Neural crest cell (in vitro differentiated cells): Measurements from ENCODE around the gene BRD1. TPM values are rescaled to one million over a fixed set of nuclear protein-coding genes. Genes with fewer than 3 reads are reported as not detected.

Source experiments
- DNase-seq: peaks from one replicate; pipeline ENCODE4 v3.0.0; 2021; ENCODE audit warnings: low read depth, mixed read lengths, low spot score
- H3K27ac Mint-ChIP-seq: one replicate; pipeline ENCODE4 v1.8.0; 2021; ENCODE audit warnings: mild to moderate bottlenecking, mixed read lengths; ENCODE audit not compliant: unreplicated experiment
- H3K27me3 Mint-ChIP-seq: 2 replicates; pipeline ENCODE4 v1.8.0; 2021; ENCODE audit warnings: low read depth, mild to moderate bottlenecking, mixed read lengths
- H3K36me3 Mint-ChIP-seq: 2 replicates; pipeline ENCODE4 v1.8.0; 2021; ENCODE audit warnings: low read depth, mild to moderate bottlenecking, mixed read lengths
- H3K4me1 Mint-ChIP-seq: 2 replicates; pipeline ENCODE4 v1.8.0; 2021; ENCODE audit warnings: mixed read lengths
- H3K4me3 Mint-ChIP-seq: one replicate; pipeline ENCODE4 v1.8.0; 2021; ENCODE audit warnings: mild to moderate bottlenecking, mixed read lengths
- H3K9me3 Mint-ChIP-seq: 2 replicates; pipeline ENCODE4 v1.8.0; 2021; ENCODE audit warnings: mixed read lengths
- total RNA-seq: library from RNA; stranded (reverse); gene quantifications from 2 replicates; pipeline ENCODE4 v1.2.1, GENCODE V29; 2021
- TF ChIP-seq, protein P1 (sequence below): fragments of 200-600 bp; sonication (generic); conservative IDR thresholded peaks from 2 replicates; pipeline ENCODE4 v1.5.0; 2021; ENCODE audit warnings: antibody characterized with exemption, mild to moderate bottlenecking

BRD1 gene
- total RNA-seq, 1 donor from 2014 or later: 59.1 TPM

DNA sequence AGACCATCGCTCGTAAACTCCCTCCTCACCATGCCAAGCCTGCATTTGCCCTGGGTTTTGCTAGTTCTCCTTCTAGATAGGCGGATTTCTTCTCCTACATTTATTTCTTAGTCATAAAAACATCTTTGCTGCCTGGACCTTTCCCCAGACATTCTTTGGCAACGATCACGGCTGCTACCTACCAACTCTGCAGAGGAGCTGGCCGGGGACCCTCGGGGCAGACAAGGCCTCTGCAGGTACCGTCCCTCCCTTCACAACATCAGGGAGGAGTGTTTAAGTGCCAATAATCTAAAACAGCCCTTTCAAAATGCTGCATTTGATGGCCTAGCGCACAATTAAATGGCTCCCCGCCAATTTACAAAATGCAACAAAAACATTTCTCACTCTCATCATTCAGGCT, 34.4 kb downstream of the BRD1 start:
- Mint-ChIP-seq H3K27me3 (no peaks in the 10 kb centered on the region), H3K4me1 (peaks cover 17% of the 10 kb centered on the region), H3K9me3 (no peaks in the 10 kb centered on the region), H3K4me3 (no peak overlapping the region), H3K36me3 (peaks cover 14% of the 10 kb centered on the region), H3K27ac (peak overlapping the region; percentile 65)
- TF ChIP-seq, protein P1, sequence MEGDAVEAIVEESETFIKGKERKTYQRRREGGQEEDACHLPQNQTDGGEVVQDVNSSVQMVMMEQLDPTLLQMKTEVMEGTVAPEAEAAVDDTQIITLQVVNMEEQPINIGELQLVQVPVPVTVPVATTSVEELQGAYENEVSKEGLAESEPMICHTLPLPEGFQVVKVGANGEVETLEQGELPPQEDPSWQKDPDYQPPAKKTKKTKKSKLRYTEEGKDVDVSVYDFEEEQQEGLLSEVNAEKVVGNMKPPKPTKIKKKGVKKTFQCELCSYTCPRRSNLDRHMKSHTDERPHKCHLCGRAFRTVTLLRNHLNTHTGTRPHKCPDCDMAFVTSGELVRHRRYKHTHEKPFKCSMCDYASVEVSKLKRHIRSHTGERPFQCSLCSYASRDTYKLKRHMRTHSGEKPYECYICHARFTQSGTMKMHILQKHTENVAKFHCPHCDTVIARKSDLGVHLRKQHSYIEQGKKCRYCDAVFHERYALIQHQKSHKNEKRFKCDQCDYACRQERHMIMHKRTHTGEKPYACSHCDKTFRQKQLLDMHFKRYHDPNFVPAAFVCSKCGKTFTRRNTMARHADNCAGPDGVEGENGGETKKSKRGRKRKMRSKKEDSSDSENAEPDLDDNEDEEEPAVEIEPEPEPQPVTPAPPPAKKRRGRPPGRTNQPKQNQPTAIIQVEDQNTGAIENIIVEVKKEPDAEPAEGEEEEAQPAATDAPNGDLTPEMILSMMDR: no peak
- no peak for DNase-seq

DNA sequence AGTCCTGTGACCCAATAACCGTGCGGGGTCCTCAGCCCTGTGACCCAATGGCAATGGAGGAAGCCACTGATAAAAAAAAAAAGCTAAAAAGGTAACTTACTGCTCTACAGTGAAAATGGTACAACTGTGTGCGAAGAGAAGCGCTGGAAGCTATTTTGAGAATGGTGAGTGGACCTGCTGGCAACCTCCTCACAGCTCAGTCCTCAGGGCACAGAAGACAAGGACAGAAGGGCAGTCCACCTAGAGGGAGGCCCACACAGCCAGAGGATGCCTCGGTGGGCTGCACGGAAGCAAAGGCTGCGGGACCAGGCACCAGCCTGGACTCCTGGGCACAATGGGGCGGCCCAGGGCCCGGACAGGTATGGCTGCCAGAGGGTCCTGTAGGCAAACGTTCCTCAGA, 35.6 kb downstream of the BRD1 start:
- Mint-ChIP-seq H3K9me3 (no peaks in the 10 kb centered on the region), H3K27ac (no peak overlapping the region), H3K36me3 (peaks cover 10% of the 10 kb centered on the region), H3K4me1 (peaks cover 22% of the 10 kb centered on the region), H3K27me3 (no peaks in the 10 kb centered on the region), H3K4me3 (no peak overlapping the region)
- TF ChIP-seq, protein P1: no peak
- no peak for DNase-seq

DNA sequence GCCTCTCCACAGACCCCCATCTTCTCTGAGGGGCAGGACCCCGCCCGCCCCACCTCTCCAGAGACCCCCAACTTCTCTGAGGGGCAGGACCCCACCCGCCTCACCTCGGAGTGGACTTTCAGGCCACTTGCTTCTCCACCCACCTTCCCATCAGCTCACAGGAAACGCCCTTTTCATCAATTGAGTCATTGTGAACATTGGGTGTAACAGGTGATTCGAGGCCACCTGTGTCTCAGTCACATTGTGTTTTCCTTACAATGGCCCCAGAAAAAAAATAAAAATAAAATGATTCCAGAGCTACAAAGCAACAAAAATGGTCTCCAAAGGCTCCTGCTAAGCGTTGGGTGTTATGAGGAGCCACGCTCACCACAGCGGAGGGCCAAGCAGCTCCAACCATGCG, 36.0 kb downstream of the BRD1 start:
- H3K4me3 Mint-ChIP-seq: no peak overlapping the region
- no peaks in the 10 kb centered on the region for H3K27me3 Mint-ChIP-seq
- H3K27ac Mint-ChIP-seq: peak overlapping the region; percentile 19
- TF ChIP-seq, protein P1: no peak
- no peak for DNase-seq
- H3K9me3 Mint-ChIP-seq: no peaks in the 10 kb centered on the region
- H3K36me3 Mint-ChIP-seq: peaks cover 10% of the 10 kb centered on the region
- peaks cover 22% of the 10 kb centered on the region for H3K4me1 Mint-ChIP-seq

DNA sequence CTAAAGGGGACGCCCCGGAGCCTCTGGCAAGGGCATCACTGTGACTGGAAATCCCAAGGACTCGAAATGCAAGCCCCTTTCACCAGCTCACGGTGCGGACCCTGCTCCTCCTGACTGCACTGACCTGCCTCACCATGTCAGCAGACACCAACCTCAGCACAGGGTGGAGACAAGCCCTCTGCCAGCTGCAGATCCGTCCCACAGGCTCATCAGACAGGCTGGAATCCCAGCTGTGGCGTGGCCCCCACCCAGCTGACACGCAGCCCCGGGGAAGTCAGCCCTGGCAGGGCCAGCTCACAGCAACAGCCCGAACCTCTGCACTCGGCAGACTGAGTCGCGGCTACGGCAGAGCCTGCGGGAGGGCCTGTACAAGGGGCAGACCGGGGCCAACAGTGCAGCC, 36.8 kb downstream of the BRD1 start:
- Mint-ChIP-seq H3K9me3 (no peaks in the 10 kb centered on the region), H3K4me1 (peaks cover 22% of the 10 kb centered on the region), H3K36me3 (peaks cover 10% of the 10 kb centered on the region), H3K27me3 (no peaks in the 10 kb centered on the region), H3K4me3 (no peak overlapping the region), H3K27ac (no peak overlapping the region)
- TF ChIP-seq, protein P1: no peak
- no peak for DNase-seq

DNA sequence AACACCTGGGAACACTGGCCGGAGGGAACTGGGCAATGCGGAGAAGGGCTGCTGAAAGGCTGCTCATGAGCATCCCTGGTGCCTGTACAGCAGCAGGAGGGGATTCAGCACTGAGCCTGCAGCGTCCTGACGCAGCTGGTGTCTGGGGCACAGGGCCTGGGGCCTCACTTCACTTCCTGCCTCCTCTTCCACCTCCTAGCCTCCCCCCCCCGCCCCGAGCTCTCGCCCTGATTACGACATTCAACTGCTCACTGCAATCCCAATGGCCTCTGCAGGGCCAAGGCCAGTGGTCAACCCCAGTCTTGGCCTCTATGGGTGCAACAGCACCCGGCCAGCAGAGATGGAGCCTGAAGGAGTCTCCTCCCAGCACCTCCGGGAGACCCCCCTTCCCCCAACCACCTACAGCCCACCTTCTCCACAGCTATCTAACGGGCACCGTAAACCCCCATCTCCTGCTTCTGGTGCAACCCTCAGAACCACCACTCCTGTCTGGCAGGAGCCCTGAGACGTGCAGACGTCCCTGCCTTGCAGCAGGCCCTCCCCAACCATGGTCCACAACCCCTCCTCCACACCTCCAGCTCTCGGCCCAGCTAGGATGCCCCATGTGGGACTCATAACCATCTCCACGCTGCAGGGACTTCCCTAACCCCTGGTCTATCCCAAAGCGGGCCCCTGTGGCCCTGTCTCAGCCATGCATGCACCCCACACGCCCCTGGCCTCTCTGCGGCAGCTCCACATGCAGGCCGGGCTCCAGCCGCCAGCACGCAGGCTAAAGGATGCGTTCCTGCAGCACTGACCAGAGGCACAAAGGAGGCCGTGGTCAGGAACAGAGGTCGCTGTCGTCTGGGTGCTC, 38.2 kb downstream of the BRD1 start:
- no peak for DNase-seq
- H3K4me1 Mint-ChIP-seq: peaks cover 22% of the 10 kb centered on the region
- H3K9me3 Mint-ChIP-seq: no peaks in the 10 kb centered on the region
- peak overlapping the region; percentile 67 for H3K27ac Mint-ChIP-seq
- TF ChIP-seq, protein P1: no peak
- peaks cover 10% of the 10 kb centered on the region for H3K36me3 Mint-ChIP-seq
- no peaks in the 10 kb centered on the region for H3K27me3 Mint-ChIP-seq
- no peak overlapping the region for H3K4me3 Mint-ChIP-seq
